T-helper 1 cell (primary cell): ENCODE data around the gene HTR7.

Source experiments
- DNase-seq, 5 donors: peaks; one replicate each; pipeline ENCODE4 v3.0.0-alpha.2; 2012 to 2020

HTR7 gene

GRCh38 chr10:90732581-90732980, 125.3 kb downstream of the HTR7 start:
- DNase-seq, result no peak

GRCh38 chr10:90723416-90724068, 134.3 kb downstream of the HTR7 start:
- no peak for DNase-seq

DNA sequence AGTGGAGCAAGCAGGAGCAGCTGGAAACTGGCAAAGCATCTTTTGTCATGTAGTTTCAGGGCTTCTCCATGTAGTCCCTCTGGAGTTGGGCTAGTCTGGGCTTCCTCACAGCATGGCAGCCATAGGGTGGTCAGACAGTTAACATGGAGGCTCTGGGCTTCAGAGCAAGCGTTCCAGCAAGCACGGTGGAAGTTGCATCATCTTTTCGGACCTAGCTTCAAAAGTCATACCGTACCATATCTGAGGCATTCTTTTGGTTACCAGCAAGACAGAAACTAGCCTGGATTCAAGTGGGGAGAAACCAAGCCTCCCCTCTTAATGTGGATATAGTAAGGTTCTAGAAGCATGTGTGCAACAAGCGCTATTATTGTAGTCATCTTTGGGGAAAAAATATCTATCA, 135.0 kb downstream of the HTR7 start:
- DNase-seq, result no peak

GRCh38 chr10:90718182-90718581, 139.7 kb downstream of the HTR7 start:
- no peak for DNase-seq

GRCh38 chr10:90712529-90712928, 145.3 kb downstream of the HTR7 start:
- DNase-seq, result no peak

- no peak for DNase-seq
Observed at GRCh38 chr10:90709727-90710126, 148.1 kb downstream of the HTR7 start.

DNA sequence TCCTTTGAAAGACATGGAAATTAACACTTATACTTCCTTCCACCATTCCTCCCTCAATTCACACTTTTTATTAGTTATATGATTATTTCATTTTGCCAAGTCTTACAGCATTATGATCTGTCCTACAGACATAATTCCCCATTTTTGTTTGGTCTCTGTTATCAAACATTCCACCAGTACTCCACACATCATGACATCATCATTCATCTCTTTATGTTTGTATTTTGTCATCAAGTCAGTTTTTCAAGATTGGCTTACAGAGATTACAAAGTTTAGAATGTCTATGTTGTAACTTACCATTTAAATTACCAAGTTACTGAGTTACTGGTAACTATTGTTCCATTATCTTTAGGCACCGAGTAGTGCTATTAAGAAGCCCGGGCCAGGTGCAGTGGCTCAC, 150.2 kb downstream of the HTR7 start:
- no peak for DNase-seq

GRCh38 chr10:90701428-90701827, 156.4 kb downstream of the HTR7 start:
- no peak for DNase-seq

GRCh38 chr10:90695915-90696676, 161.7 kb downstream of the HTR7 start:
- DNase-seq, result no peak
